Brain pericyte (primary cell): ENCODE measurements around the gene CDC73.

Source experiments
- DNase-seq: peaks from one replicate; pipeline ENCODE4 v3.0.0-alpha.2; 2012; ENCODE audit warnings: low read depth, low spot score

The CDC73 gene

DNA sequence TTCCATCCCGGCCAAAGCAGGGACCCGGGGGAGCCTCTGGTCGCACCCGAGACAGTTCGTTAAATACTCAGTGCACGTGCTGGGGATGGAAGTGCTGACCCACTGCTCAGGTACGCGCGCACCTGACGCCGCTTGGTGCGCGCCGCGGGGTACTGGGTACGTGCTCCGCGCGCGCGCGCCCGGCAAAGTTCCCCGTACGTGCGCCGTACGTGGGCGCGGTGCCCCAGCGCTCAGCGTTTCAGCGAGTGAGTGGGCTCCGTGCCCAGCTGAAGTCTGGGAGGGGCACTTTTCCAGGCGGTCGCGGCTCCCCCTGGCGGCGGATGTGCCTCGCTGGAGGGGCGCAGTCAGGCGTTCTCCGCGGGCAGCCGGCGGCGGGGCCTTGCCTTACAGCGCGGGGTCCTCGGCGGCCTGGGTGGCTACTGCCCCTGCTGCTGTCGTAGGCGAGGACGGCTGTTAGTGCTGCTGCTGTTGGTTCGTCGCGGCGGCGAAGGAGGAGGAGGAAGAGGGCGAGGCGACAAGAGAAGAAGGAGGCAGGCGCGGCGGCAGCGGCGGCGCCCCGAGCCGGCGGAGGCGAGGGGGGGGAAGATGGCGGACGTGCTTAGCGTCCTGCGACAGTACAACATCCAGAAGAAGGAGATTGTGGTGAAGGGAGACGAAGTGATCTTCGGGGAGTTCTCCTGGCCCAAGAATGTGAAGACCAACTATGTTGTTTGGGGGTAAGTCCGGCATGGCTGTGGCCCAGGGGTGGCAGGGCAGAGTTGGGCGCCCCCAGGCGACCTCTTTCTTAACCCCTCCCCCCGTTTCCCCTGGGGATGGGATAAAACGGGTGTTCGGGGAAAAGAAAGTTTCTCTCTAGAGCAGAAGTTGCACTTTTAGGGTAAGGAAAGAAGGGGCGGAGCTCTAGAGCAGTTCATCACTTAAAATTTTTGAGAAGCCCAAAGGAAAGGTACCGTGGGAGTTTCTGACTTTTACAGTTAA, at the start of gene CDC73:
TSS of gene CDC73 (plus strand) at position 416 of the 978 bp plus-strand sequence. CDS start at position 586, 170 bp downstream.
- peak; percentile 91 for DNase-seq

DNA sequence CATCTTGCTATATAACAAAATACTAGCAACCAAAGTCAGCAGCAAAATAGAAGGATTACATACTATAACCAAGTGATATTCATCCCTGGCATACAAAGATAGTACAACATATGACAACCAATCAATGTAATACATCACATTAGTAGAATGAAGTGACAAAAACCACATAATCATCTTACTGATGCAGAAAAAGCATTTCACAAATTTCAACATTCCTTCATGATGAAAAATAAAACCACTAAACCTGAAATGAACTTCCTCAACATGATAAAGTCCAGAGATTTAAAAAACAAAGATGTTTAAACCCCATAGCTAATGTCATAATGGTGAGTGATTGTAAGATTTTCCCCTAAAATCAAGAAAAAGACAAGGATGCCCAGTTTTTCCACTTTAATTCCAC, 43.8 kb upstream of the CDC73 start:
- DNase-seq, result no peak

DNA sequence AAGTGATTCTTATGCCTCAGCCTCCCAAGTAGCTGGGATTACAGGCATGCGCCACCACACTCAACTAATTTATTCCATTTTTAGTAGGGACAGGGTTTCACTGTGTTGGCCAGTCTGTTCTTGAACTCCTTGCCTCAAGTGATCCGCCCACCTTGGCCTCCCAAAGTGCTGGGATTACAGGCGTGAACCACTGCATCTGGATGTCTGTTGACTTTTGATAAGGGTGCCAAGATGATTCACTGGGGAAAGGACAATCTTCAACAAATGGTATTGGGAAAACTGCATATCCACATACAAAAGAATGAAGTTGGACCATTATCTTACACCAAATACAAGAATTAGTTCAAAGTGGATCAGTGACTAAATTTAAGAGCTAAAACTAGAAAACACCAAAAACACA, 42.6 kb upstream of the CDC73 start:
- DNase-seq, result no peak

DNA sequence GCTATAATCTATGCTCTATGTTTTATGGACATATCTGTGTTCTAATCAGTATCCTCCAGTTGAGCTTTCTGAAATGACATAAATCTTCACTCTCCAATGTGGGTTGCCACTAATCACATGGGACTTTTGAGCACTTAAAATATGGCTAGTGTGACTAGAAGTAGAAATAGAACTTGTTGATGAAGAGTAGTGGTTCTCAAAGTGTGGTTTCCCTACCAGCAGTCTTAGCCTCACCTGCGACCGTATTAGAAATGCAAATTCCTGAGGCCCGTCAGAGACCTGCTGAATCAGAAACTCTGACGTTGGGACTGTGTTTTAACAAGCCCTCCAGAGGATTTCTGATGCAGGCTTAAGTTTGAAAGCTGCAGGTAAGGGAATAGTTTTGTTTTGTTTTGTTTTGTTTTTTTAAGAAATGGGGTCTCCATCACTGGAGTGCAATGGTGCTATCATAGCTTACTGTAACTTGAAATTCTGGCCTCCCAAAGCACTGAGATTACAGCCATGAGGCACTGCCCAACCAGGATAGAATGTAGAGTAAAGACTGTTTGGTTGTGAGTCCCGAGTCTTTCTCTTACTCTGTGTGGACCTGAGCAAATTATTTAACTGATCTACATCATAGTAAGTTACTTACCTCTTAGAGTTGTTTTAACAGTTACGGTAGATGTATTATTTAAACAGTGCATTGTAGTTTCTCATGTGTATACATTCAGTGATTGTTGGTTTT, 38.3 kb upstream of the CDC73 start:
- DNase-seq, result no peak

- DNase-seq, result no peak
Observed at GRCh38 chr1:193085263-193085662, 36.6 kb upstream of the CDC73 start.

DNA sequence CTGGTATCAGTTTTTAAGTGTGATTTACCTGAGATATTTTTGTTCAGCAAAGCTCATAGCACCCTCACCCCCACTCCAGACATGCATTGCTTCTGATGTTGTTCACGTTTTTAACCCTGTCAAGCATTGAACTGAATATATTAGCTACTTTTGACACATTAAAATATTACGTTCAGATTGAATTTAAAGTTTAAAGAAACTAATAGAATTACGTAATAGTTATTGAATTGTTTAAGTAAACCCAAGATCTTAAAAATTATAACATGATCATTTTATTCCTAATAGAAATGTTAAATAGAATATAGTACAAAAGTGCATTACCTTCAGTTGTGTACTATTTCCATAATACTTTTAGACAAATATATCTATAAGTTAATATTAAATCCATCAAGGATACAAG, 35.5 kb upstream of the CDC73 start:
- no peak for DNase-seq

- DNase-seq, result no peak
Observed at GRCh38 chr1:193087893-193088292, 33.9 kb upstream of the CDC73 start.

- DNase-seq, result no peak
Observed at GRCh38 chr1:193090865-193091264, 31.0 kb upstream of the CDC73 start.

DNA sequence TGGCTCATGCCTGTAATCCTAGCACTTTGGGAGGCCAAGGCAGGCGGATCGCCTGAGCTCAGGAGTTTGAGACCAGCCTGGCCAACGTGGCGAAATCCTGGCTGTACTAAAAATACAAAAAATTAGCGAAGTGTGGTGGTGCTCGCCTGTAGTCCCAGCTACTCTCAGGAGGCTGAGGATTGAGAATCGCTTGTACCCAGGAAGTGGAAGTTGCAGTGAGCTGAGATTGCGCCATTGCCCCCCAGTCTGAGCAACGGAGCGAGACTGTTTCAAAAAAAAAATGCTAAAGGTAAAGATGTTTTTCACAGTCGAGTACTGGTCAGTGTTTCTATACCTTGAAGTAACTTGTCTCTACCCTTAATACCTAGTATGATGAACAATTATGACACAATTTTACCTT, 27.7 kb upstream of the CDC73 start:
- DNase-seq, result no peak

- DNase-seq, result no peak
Observed at GRCh38 chr1:193102662-193103061, 19.2 kb upstream of the CDC73 start.

- no peak for DNase-seq
Observed at GRCh38 chr1:193103759-193104501, 17.9 kb upstream of the CDC73 start.

DNA sequence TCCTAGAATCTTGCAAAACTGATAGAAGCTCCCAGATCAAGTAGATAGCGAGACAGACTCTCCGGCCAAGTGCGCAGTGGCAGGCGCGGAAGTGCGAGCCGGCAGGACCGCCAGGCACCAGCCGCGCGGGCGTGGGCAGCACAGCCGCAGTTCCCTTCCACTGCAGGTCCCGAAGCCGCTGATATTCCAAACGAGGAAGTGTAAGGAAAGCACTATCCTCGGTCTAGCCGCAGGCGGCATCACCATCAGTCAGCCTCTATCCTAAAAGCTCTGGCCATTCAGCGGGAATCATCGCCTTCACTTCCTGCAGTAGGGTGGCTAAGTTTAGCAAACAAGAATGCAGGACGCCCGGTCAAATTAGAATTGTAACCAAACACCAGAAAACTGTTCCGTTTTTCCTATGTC, 17.3 kb upstream of the CDC73 start:
- no peak for DNase-seq

- peak; percentile 51 for DNase-seq
Observed at GRCh38 chr1:193104907-193105820, 16.7 kb upstream of the CDC73 start, which contains the start of gene GLRX2. Gene GLRX2, minus strand, starts transcription at chr1:193105414. Its CDS starts 32 bp downstream, at chr1:193105382.

DNA sequence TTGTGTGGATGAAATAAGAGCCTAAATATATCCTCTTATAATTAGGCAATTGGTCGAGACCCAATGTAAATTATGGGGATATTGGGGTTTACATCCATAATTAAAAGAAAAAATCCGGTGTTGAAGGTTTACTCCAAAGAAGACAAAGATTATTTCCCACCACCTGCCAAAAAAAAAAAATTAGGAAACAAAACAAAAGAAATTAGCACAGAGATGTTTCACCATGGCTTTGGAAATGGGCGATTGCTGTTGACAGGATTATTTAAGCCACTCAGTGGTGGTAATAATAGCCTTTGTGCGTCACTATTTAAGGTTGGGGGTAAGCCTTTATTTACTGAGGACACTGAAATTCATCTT, 16.0 kb upstream of the CDC73 start:
- no peak for DNase-seq

- DNase-seq, result no peak
Observed at GRCh38 chr1:193108471-193108870, 13.4 kb upstream of the CDC73 start.

- no peak for DNase-seq
Observed at GRCh38 chr1:193109619-193110018, 12.2 kb upstream of the CDC73 start.

- no peak for DNase-seq
Observed at GRCh38 chr1:193110246-193110645, 11.6 kb upstream of the CDC73 start.

GRCh38 chr1:193110864-193111263, 11.0 kb upstream of the CDC73 start:
- no peak for DNase-seq

DNA sequence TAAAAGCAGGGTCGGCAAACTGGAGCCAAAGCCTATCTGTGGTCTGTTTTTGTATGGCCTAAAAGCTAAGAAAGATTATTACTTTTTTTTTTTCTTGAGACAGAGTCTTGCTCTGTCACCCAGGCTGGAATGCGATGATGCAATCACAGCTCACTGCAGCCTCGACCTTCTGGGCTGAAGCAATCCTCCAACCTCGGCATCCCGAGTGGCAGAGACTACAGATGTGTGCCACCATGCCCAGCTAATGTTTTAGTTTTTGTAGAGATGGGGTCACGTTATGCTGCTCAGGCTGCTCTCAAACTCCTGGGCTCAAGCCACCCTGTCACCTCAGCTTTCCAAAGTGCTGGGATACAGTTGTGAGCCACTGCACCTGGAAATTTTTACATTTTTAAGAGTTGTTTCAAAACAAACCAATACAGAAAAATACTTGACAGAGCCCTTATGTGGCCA, 10.2 kb upstream of the CDC73 start:
- DNase-seq, result no peak

GRCh38 chr1:193113258-193113991, 8.4 kb upstream of the CDC73 start:
- DNase-seq, result no peak
